GM19324 (cell line): Measurements from ENCODE around the gene RNF17.
A peak's percentile ranks its signal among the peaks of the same experiment; 100 is the strongest.

ENCODE experiments used
- ATAC-seq: cut with Tn5 transposase; IDR thresholded peaks from one replicate; pipeline ENCODE4 v1.9.1; 2021; ENCODE audit warnings: mild to moderate bottlenecking, moderate library complexity; ENCODE audit not compliant: unreplicated experiment, low FRiP score

RNF17 gene

DNA sequence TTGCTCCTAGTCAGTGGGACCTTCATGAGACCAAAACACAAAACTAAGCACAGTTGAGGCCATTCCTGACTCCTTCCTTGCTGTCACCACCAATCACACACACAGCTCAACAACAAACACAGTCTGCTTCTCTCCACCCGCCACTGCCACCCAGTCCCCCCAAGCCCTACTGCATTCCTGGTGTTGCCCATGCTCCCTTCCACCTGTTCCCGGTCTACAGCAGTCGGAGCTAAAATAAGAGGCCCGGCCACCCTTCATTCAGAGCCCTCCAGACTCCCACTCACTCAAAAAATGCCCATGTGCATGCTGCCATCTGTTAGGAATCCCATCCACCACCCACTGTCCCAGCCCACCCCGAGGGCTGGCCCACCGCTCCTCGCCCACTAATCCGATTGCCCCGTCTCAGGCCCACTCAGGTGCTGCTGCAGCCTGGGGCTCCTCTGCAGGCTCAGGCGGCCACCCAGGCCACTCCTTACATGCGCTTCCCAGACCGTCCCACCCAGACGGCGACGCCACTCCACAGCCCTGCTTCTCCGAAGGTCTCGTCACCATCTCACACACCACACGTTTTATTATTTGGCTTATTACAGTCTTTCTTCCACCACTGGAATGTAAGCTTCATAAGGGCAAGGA is 127.6 kb downstream of the RNF17 start:
- no peak for ATAC-seq

- ATAC-seq, result no peak
Observed at GRCh38 chr13:24892829-24893228, 128.9 kb downstream of the RNF17 start.

- no peak for ATAC-seq
Observed at GRCh38 chr13:24893863-24894262, 129.9 kb downstream of the RNF17 start.

DNA sequence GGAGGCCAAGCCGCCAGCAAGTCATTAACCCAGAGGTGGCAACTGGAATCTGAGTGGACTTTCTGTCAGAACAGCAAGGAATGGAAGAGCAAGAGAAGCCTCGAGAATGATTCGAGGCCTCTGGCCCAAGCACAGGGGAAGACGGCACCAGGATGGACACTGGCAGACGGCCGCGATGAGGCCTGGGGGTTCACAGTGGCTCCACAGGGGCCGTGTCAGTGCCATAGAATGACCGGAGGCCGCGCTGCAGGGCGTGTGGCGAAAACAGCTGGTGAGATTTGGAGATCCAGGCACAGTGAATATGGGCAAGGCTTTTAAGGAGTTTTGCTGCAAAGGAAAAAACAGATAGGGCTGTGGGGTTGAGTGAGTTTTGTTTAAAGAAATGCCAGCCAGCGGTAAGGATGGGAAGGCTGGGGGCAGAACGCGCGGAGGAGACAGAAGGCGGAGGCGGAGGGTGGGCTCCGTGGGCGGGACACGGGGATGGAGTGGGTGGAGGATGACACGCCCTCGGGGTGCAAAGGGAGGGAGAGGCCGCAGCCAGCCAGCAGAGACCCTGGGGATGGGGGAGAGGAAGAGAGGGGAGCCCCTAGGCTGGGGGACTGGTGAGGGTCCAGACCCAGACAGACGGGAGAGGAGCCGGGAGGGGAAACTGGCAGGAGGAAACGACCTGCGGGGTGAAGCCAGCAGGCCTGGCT is 130.5 kb downstream of the RNF17 start:
- ATAC-seq, result no peak

DNA sequence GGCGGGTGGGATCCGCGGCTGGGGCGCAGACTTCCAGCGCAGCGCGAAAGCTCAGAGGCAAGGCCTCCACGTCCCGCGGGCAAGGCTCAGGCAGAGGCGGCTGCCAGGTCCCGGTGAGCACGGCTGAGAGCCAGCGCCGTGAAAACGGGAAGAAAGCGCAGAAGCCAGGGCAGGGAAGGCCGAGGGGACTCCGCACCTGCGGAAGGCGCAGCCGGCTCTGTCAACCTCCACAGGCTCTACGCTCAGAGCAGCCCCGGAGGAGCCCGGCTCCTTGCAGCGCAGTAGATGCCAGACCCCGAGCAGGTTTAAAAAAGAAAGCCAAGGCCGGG is 131.0 kb downstream of the RNF17 start:
- ATAC-seq, result no peak

GRCh38 chr13:24896061-24896460 is 132.1 kb downstream of the RNF17 start:
- no peak for ATAC-seq

DNA sequence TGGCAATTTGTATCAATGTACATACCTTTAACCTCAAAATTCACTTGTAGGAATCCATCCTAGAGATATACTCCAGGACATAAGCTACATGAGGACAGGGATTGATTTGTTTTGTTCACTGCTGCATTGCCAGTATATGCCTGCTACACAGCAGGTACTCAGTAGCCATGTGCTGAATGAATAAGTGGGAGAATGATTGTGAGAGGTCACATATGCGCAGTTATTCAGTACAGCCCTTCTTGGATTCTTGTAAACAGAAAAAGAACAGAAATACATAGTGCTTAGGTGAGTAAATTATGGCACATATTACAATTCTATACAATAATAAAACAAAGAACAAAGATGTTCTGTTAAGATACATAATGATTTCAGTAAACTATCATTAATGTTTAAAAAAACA is 133.3 kb downstream of the RNF17 start:
- no peak for ATAC-seq

- no peak for ATAC-seq
Observed at GRCh38 chr13:24899601-24900000, 135.6 kb downstream of the RNF17 start.

DNA sequence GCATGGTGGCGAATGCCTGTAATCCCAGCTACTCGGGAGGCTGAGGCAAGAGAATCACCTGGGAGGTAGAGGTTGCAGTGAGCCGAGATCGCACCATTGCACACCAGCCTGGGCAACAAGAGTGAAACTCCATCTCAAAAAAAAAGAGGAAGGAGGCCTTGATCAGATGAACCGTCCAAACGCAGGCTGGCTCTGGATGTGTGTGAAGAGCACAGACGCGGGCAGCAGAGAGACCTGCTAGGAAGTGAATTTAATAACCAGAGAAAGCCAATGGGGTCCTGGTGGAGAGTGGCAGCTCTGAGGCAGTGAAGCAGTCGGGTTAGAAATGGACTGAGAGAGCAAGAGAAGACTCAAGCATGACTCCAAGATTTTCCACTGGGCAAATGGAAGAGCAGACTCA is 136.5 kb downstream of the RNF17 start:
- no peak for ATAC-seq

GRCh38 chr13:24905242-24905641 is 141.3 kb downstream of the RNF17 start:
- ATAC-seq, result no peak

- ATAC-seq, result no peak
Observed at GRCh38 chr13:24906268-24906667, 142.3 kb downstream of the RNF17 start.

- ATAC-seq, result no peak
Observed at GRCh38 chr13:24910502-24911132, 146.6 kb downstream of the RNF17 start.

DNA sequence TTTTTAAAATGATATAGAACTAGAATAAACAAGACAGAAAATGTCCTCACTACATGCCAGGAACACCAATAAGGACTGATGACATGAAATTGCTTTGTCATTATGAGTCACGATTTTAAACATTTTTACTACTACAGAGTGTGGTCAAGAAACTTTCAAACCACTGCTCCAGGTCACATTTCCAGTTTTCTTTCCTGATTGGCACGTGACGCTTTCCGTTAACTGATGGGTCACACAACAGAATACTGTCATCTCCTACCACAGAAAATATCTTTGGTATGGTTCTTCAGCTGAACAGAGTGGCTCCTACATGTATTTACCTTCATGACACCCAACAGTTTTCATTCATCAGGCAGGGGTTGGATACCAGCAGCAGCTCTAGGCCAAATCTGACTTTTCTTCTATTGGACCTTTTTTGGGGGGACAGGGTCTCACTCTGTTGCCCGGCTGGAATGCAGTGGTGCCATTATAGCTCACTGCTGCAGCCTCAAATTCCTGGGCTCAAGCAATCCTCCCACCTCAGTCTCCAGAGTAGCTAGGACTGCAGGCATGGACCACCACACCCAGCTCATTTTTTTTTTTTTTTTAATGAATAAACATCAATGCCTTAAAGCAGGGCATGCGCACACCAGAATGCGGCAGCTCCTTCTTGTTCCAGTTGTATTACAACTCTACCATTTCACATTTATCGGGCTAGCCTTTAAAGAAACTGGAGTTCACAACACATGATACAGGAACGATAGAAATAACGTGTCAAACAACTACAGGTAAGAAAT is 147.4 kb downstream of the RNF17 start:
- no peak for ATAC-seq

DNA sequence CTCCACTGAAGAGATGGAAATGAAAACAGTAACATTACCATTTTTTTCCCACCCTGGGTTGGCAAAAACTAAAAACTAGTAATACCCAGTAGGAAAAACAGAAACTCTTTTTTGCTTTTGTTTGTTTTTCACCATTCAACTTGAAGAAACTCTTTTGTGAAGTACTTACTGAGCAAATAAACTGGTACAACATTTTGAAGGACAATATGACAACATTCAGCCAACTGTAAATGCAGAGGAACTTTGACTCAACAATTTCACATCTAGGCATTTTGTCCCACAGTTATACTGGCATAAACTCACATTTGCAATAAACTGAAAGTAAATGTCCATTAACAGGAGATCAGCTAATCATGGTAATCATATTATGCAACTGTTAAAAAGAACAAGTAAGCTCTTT is 152.5 kb downstream of the RNF17 start:
- ATAC-seq, result no peak

DNA sequence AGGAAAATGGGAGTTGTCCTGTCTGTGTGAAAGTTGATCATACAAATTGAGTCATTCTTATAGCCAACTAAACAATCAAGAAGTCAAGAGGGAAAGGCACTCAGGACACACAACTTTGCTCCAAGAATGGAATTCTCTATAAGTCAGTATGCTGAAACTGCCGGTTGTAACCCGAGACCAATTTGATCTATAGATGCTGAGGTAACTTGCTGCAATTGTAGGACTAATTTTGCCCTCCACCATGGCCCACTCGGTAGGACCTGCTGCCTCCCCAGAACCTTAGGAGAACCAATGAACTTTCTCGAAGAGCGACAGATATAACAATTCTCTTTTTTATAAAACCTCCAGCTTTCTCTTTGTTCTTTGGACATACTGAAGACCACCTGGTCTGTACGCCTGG is 157.0 kb downstream of the RNF17 start:
- no peak for ATAC-seq

DNA sequence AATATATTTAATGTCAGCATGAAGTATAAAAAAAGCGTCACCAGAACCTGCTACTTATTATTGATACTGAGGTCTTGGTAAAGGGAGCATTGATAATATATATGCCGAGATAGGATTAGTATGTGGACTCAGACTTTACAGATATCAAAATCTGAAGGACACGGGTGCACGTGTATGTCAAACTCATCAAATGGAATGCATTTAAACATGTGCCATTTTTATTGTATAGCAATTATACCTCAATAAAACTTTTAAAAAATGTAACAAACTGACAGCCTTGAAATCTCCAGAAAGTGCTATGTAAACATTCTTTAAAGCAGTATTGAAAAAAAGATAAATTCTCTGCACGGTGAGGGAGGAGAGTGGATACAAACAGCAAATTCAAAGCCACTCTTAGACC is 157.9 kb downstream of the RNF17 start:
- ATAC-seq, result no peak

- ATAC-seq, result peak; percentile 26
Observed at GRCh38 chr13:24922387-24922744, 158.4 kb downstream of the RNF17 start.

GRCh38 chr13:24922745-24923591 is 159.0 kb downstream of the RNF17 start:
- ATAC-seq, result peak; percentile 96

GRCh38 chr13:24925318-24926231 is 161.6 kb downstream of the RNF17 start:
- no peak for ATAC-seq
